ENCODE data around the gene PHETA2. TPM values are rescaled to one million over a fixed set of nuclear protein-coding genes. Genes with fewer than 3 reads are reported as not detected.

The PHETA2 gene
- total and polyA plus RNA-seq, 2 of the 4 experiments (the other 2 are of a cell fraction) = 6.5 to 10.0 TPM

DNA sequence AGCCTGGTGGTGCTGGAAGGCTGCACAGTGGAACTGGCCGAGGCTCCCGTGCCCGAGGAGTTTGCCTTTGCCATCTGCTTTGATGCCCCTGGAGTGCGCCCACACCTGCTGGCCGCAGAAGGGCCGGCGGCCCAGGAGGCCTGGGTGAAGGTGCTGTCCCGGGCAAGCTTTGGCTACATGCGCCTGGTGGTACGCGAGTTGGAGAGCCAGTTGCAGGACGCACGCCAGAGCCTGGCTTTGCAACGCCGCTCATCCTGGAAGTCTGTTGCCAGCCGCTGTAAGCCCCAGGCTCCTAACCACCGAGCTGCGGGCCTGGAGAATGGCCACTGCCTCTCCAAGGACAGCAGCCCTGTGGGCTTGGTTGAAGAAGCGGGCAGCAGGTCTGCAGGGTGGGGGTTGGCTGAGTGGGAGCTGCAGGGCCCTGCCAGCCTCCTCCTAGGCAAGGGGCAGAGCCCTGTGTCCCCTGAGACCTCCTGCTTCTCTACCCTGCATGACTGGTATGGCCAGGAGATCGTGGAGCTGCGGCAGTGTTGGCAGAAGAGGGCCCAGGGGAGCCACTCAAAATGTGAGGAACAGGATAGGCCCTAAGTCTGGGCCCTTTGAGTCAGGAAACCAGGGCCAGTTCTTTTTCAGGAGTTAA, 3.6 kb downstream of the PHETA2 start:
- CTCF ChIA-PET = no interaction called here
- Histone ChIP-seq H3K9ac (ENCODE audit: low read depth, low read length) (no peak overlapping the region), H3K27ac (ENCODE audit: insufficient read depth, low read length) (no peak overlapping the region), H3K27me3 (ENCODE audit: control insufficient read depth, insufficient read depth, low read length) (no peaks in the 10 kb centered on the region), H3K18ac (ENCODE audit: low read depth, low read length) (no peak overlapping the region), H2BK20ac (ENCODE audit: low read depth, low read length) (no peak overlapping the region), H3K23ac (ENCODE audit: low read depth, low read length) (no peak overlapping the region), H3K9me3 (ENCODE audit: control insufficient read depth, insufficient read depth, low read length) (no peaks in the 10 kb centered on the region), H3K14ac (replicated peaks; ENCODE audit: low read depth, low read length) (no peak overlapping the region), H4K91ac (ENCODE audit: insufficient read depth, low read depth, low read length) (no peak overlapping the region), H3K4me3 (ENCODE audit: insufficient read depth, low read depth, low read length) (no peak overlapping the region), H2AFZ (replicated peaks; ENCODE audit: low read length, poor library complexity) (no peak overlapping the region), H3K9me1 (ENCODE audit: insufficient read depth, low read length) (peaks cover 22% of the 10 kb centered on the region; the same call in 1 of the 2 replicates), H4K8ac (ENCODE audit: low read depth in 2 of 2, low read length in 2 of 2) (no peak overlapping the region), H3K79me1 (ENCODE audit: low read depth in 1 of 2, low read length in 2 of 2) (peaks cover 29 to 53% of the 10 kb centered on the region in 2 experiments), H3K4me2 (ENCODE audit: low read depth, low read length) (no peak overlapping the region), H3K56ac (ENCODE audit: extremely low read depth, insufficient read depth, low read length) (no peak overlapping the region), H2AK9ac (replicated peaks; ENCODE audit: low read depth, low read length, poor library complexity) (peak overlapping the region; percentile 60), H2AK5ac (ENCODE audit: low read depth, low read length) (no peak overlapping the region), H3K4ac (ENCODE audit: low read depth, low read length) (no peak overlapping the region), H3K4me1 (ENCODE audit: control insufficient read depth, insufficient read depth, low read length) (peaks cover 15% of the 10 kb centered on the region), H4K5ac (ENCODE audit: low read depth, low read length) (no peak overlapping the region), H3K36me3 (ENCODE audit: control insufficient read depth, insufficient read depth, low read length) (peaks cover 11% of the 10 kb centered on the region), H2BK15ac (ENCODE audit: low read depth, low read length) (no peak overlapping the region), H2BK5ac (ENCODE audit: low read depth, low read length, poor library complexity, severe bottlenecking) (no peak overlapping the region), H2BK120ac (ENCODE audit: low read depth, low read length) (no peak overlapping the region), H4K20me1 (ENCODE audit: insufficient read depth, low read length) (no peaks in the 10 kb centered on the region)
- ATAC-seq (ENCODE audit: low read depth) (no peak), DNase-seq (no peak)
- intact Hi-C loops (cut with micrococcal nuclease) (loop anchor here (2.0 kb wide), 1 partner anchor 111 kb away; no protein-coding TSS in a partner anchor), in situ Hi-C loops (cut with MboI; ENCODE audit: low sequenced_read_pairs) (no loop called here), dilution Hi-C loops (cut with HindIII; ENCODE audit: low sequenced_read_pairs, unreplicated experiment) (no loop called here)
- 97% methylated on average over 12 of the region's 21 CpGs; no CpG with 5 or more reads in 1 of the 2 experiments for WGBS, 2 experiments (ENCODE audit: extremely low coverage in 2 of 2, insufficient read length in 1 of 2)
- BruUV-seq (replicated peaks) = no TSS peak
- POLR2A ChIA-PET (ENCODE audit: unreplicated experiment) = interaction anchor here (0.6 kb wide), 1 partner anchor 480 kb away, joined by 3 read pairs; no protein-coding TSS in a partner anchor
- TF ChIP-seq, protein P1, sequence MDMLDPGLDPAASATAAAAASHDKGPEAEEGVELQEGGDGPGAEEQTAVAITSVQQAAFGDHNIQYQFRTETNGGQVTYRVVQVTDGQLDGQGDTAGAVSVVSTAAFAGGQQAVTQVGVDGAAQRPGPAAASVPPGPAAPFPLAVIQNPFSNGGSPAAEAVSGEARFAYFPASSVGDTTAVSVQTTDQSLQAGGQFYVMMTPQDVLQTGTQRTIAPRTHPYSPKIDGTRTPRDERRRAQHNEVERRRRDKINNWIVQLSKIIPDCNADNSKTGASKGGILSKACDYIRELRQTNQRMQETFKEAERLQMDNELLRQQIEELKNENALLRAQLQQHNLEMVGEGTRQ (IDR thresholded peaks at IDR 0.05; ENCODE audit: low read depth, low read length) = no peak
- TF ChIP-seq RAD21 (IDR thresholded peaks at IDR 0.05; ENCODE audit: low read length) (no peak), CEBPB (IDR thresholded peaks at IDR 0.05; ENCODE audit: low read depth, low read length) (no peak), RFX5 (IDR thresholded peaks at IDR 0.05; ENCODE audit: low read depth, low read length) (no peak), MAFK (IDR thresholded peaks at IDR 0.05; ENCODE audit: low read depth, low read length) (no peak), POLR2A (IDR thresholded peaks at IDR 0.05; ENCODE audit: low read depth, low read length) (no peak), SMC3 (IDR thresholded peaks at IDR 0.05; ENCODE audit: low read depth, low read length) (no peak), MXI1 (IDR thresholded peaks at IDR 0.05; ENCODE audit: borderline replicate concordance, low read depth, low read length) (no peak), FOS (IDR thresholded peaks at IDR 0.05; ENCODE audit: low read depth, low read length) (no peak), MAZ (IDR thresholded peaks at IDR 0.05; ENCODE audit: borderline replicate concordance, low read depth, low read length) (no peak), BHLHE40 (IDR thresholded peaks at IDR 0.05; ENCODE audit: low read depth, low read length) (no peak), RCOR1 (IDR thresholded peaks at IDR 0.05; ENCODE audit: insufficient replicate concordance, low read length) (no peak), NFE2L2 (IDR thresholded peaks at IDR 0.05; ENCODE audit: low read depth, low read length) (no peak), CHD1 (IDR thresholded peaks at IDR 0.05; ENCODE audit: low read depth, low read length) (no peak)
- TF ChIP-seq, protein P2, sequence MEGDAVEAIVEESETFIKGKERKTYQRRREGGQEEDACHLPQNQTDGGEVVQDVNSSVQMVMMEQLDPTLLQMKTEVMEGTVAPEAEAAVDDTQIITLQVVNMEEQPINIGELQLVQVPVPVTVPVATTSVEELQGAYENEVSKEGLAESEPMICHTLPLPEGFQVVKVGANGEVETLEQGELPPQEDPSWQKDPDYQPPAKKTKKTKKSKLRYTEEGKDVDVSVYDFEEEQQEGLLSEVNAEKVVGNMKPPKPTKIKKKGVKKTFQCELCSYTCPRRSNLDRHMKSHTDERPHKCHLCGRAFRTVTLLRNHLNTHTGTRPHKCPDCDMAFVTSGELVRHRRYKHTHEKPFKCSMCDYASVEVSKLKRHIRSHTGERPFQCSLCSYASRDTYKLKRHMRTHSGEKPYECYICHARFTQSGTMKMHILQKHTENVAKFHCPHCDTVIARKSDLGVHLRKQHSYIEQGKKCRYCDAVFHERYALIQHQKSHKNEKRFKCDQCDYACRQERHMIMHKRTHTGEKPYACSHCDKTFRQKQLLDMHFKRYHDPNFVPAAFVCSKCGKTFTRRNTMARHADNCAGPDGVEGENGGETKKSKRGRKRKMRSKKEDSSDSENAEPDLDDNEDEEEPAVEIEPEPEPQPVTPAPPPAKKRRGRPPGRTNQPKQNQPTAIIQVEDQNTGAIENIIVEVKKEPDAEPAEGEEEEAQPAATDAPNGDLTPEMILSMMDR (conservative IDR thresholded peaks at IDR 0.05; ENCODE audit: low read depth, low read length) = no peak
- TF ChIP-seq, protein P3, sequence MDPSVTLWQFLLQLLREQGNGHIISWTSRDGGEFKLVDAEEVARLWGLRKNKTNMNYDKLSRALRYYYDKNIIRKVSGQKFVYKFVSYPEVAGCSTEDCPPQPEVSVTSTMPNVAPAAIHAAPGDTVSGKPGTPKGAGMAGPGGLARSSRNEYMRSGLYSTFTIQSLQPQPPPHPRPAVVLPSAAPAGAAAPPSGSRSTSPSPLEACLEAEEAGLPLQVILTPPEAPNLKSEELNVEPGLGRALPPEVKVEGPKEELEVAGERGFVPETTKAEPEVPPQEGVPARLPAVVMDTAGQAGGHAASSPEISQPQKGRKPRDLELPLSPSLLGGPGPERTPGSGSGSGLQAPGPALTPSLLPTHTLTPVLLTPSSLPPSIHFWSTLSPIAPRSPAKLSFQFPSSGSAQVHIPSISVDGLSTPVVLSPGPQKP (IDR thresholded peaks at IDR 0.05; ENCODE audit: borderline replicate concordance, low read depth, low read length) = no peak

All from IMR-90 (cell line).